Stimulated activated naive CD8-positive, alpha-beta T cell treated with anti-CD3 and anti-CD28 coated beads, Interleukin-15, Interleukin-2, amounts not matched to agents 100 ng/mL and 50 ng/mL, for 24 hours (primary cell): ENCODE data around the gene LIMA1.
"Not testable (repeated sequence)": the region's sequence is repeated elsewhere in the genome, so short reads cannot be mapped to it uniquely, and the experiment has no call there.

Experiments used
- H3K27ac Mint-ChIP-seq: one replicate; pipeline ENCODE4 v1.8.0; 2021; ENCODE audit warnings: mild to moderate bottlenecking, mixed read lengths
- H3K27me3 Mint-ChIP-seq: one replicate; pipeline ENCODE4 v1.8.0; 2021; ENCODE audit warnings: mixed read lengths
- H3K36me3 Mint-ChIP-seq: one replicate; pipeline ENCODE4 v1.8.0; 2021; ENCODE audit warnings: low read depth, mixed read lengths
- H3K4me1 Mint-ChIP-seq: one replicate; pipeline ENCODE4 v1.8.0; 2021; ENCODE audit warnings: low read depth, mixed read lengths
- H3K4me3 Mint-ChIP-seq: one replicate; pipeline ENCODE4 v1.8.0; 2021; ENCODE audit warnings: mild to moderate bottlenecking, mixed read lengths
- H3K9me3 Mint-ChIP-seq: one replicate; pipeline ENCODE4 v1.8.0; 2021; ENCODE audit warnings: mixed read lengths

The LIMA1 gene

GRCh38 chr12:50148011-50148410, 135.3 kb downstream of the LIMA1 start:
- H3K27me3 Mint-ChIP-seq, H3K27ac Mint-ChIP-seq: not testable (repeated sequence)

GRCh38 chr12:50147281-50147680, 136.0 kb downstream of the LIMA1 start:
- no peak overlapping the region for H3K27ac Mint-ChIP-seq
- peaks cover 25% of the 10 kb centered on the region for H3K4me1 Mint-ChIP-seq
- no peaks in the 10 kb centered on the region for H3K27me3 Mint-ChIP-seq
- H3K36me3 Mint-ChIP-seq = peaks cover 10% of the 10 kb centered on the region
- H3K4me3 Mint-ChIP-seq = no peak overlapping the region
- H3K9me3 Mint-ChIP-seq = no peaks in the 10 kb centered on the region

More at GRCh38 chr12:50148011-50148410, 135.3 kb downstream of the LIMA1 start:
- H3K4me1 Mint-ChIP-seq = peaks cover 25% of the 10 kb centered on the region
- H3K36me3 Mint-ChIP-seq, H3K4me3 Mint-ChIP-seq, H3K9me3 Mint-ChIP-seq: not testable (repeated sequence)

DNA sequence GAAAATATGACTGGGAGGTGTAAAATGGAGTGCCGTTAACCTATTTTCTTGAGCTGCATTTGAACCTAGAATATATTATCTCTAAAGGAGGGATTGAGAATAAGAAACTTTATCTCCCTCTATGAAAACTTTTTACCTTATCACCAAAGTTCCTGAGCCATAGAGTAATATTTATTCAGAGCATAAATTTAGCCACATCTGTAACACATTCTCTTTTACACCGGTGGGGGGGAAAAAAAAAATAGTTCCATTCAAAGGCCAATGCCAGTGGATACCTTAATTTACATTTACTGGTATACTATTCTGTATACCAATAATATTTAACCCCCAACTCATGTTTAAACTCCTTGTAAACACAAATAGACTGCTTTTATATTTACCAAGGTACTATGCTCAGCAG, 137.9 kb downstream of the LIMA1 start:
- Mint-ChIP-seq H3K4me3 (no peak overlapping the region), H3K27ac (no peak overlapping the region), H3K27me3 (no peaks in the 10 kb centered on the region), H3K4me1 (peaks cover 15% of the 10 kb centered on the region), H3K36me3 (peaks cover 25% of the 10 kb centered on the region), H3K9me3 (no peaks in the 10 kb centered on the region)

DNA sequence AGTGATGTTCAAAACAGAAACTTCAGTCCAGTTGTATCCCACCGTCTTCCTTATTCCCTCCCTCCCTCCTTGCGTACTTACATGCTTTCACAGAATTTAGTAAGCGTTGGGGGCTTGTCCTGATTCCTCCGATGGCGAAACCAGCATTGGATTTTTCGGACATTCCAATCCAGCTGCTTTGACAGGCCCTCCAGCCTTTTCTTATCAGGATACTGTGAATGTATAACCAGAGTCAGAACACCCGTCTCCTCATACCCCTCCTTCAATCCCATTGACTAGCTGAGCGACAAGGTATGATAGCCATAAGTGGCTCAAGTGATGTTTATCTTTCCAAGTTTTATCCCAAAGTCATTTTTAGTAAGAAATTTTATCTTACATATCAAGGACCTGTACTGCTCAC, 140.3 kb downstream of the LIMA1 start:
- H3K27me3 Mint-ChIP-seq = no peaks in the 10 kb centered on the region
- no peak overlapping the region for H3K27ac Mint-ChIP-seq
- H3K4me3 Mint-ChIP-seq = no peak overlapping the region
- no peaks in the 10 kb centered on the region for H3K9me3 Mint-ChIP-seq
- peaks cover 3% of the 10 kb centered on the region for H3K4me1 Mint-ChIP-seq
- H3K36me3 Mint-ChIP-seq = peaks cover 33% of the 10 kb centered on the region

DNA sequence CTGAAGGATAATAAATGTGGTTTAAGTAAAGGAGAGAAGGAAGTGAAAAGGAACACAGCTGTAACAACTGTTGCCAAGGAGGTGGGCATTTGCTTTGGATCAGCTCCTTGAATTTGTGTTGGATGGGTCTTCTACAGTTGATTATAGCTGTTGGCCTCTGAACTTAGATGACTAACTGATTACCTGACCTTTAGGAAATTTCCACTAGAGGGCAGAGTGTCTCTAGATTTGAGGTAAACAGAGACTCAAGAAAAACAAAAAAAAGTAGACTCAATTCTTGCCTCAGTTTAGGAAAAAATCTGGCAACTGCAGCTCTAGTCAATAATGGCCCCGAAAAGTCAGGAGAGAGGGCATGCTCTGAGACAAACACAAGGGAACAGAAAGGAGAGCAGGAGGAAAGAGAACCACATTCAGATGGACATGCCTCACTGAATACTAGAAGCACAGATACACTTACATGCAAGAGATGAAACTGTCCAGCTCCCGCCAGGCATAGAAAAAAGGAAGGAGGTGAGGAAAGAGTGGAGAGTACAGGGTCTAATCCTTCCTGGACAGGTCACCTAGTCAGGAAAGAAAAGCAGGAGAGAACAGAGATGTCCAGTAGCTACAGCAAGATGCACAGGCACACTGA, 150.7 kb downstream of the LIMA1 start:
- H3K36me3 Mint-ChIP-seq = peaks cover 64% of the 10 kb centered on the region
- no peaks in the 10 kb centered on the region for H3K27me3 Mint-ChIP-seq
- peak overlapping the region; percentile 88 for H3K27ac Mint-ChIP-seq
- peaks cover 8% of the 10 kb centered on the region for H3K4me1 Mint-ChIP-seq
- H3K4me3 Mint-ChIP-seq = no peak overlapping the region
- H3K9me3 Mint-ChIP-seq = no peaks in the 10 kb centered on the region

DNA sequence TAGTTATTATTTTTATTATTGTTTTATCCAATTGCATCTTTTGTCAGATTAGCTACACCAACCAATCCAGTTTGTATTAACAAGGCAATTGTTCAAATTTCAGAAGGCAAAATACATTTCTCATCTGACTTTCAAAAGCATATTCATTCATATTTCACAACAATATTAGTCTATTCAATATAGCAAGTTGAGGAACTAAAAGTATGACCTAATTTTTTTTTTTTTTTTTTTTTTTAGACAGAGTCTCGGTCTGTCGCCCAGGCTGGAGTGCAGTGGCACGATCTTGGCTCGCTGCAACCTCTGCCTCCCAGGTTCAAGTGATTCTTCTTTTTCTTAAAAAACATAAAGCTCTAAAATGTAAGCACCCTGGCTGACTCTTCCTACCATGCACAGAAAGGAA, 154.0 kb downstream of the LIMA1 start:
- Mint-ChIP-seq H3K9me3 (no peaks in the 10 kb centered on the region), H3K36me3 (peaks cover 76% of the 10 kb centered on the region), H3K27me3 (no peaks in the 10 kb centered on the region), H3K4me3 (no peak overlapping the region), H3K27ac (no peak overlapping the region), H3K4me1 (peaks cover 20% of the 10 kb centered on the region)

DNA sequence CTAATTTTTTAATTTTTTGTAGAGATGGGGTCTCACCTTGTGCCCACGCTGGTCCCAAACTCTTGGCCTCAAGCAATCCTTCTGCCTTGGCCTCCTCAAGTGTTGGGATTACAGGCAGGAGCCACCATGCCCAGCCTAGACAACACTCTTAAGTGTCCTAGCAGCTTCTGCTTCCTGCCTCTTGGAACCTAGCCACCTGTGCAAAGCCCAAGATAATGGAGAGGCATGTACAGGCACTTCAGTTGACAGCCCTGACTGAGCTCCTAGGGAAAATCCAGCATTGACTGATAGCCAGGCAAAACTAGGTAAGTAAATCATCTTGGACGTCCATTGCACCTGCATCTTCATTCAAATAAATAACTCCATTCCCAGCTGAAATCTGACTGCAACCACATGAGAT, 155.8 kb downstream of the LIMA1 start:
- Mint-ChIP-seq H3K36me3 (peaks cover 74% of the 10 kb centered on the region), H3K4me3 (no peak overlapping the region), H3K4me1 (peaks cover 15% of the 10 kb centered on the region), H3K27me3 (no peaks in the 10 kb centered on the region), H3K9me3 (no peaks in the 10 kb centered on the region), H3K27ac (peak overlapping the region; percentile 43)
